ENCODE data around the gene HENMT1. TPM values are rescaled to one million over a fixed set of nuclear protein-coding genes. Genes with fewer than 3 reads are reported as not detected.

Gene HENMT1
- total and polyA plus RNA-seq, 12 donors = 0.36 to 3.0 (median 1.1) TPM

- Histone ChIP-seq H3K4me1 (peaks cover 0 to 4% (median 0%) of the 10 kb centered on the region in 9 donors), H3K27ac (no peak overlapping the region), H3K27me3 (no peaks in the 10 kb centered on the region), H3K4me3 (no peak overlapping the region), H3K36me3 (peaks cover 0 to 62% (median 0%) of the 10 kb centered on the region in 9 donors), H3K9me3 (no peaks in the 10 kb centered on the region)
- 75 to 77% methylated on average over 1 of the region's 1 CpG for WGBS, 2 donors
- DNase-seq (no peak), ATAC-seq (no peak)
- intact Hi-C loops (cut with DNase I) = loop anchor here in 1 of 10 donors (5.0 kb wide), 1 partner anchor 70 kb away; no protein-coding TSS in a partner anchor
- TF ChIP-seq CTCF (IDR thresholded peaks at IDR 0.05) = no peak
Measured at GRCh38 chr1:108627256-108627655, 33.6 kb downstream of the HENMT1 start.

- Histone ChIP-seq H3K4me1 (peaks cover 0 to 4% (median 0%) of the 10 kb centered on the region in 9 donors), H3K27me3 (no peaks in the 10 kb centered on the region), H3K36me3 (peaks cover 0 to 56% (median 0%) of the 10 kb centered on the region in 9 donors), H3K4me3 (no peak overlapping the region), H3K27ac (no peak overlapping the region), H3K9me3 (no peaks in the 10 kb centered on the region)
- WGBS, 2 donors = 54 to 67% methylated on average over 1 of the region's 1 CpG
- intact Hi-C loops (cut with DNase I) = no loop called here
- DNase-seq (no peak), ATAC-seq (peak in 5 of 8 donors; percentile 44 to 88 (median 65))
- no peak for TF ChIP-seq CTCF (IDR thresholded peaks at IDR 0.05)
Measured at GRCh38 chr1:108624069-108624468, 36.8 kb downstream of the HENMT1 start.

DNA sequence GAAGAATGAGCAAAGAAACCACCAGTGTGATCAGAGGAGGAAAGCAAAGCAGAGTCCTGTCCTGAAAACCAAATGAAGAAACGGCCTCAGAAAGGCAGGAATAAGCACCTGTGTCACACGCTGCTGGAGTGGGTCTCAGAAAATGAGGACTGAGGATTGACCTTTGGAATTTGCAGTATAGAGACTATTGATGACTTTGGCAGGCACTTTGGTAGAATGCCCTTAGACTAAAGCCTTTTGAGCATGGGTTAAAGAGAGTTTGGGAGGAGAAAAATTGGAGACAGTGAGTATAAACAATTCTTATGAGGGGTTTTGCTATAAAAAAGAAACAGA is 43.2 kb downstream of the HENMT1 start:
- no peak for TF ChIP-seq CTCF (IDR thresholded peaks at IDR 0.05)
- Histone ChIP-seq H3K4me3 (no peak overlapping the region), H3K9me3 (no peaks in the 10 kb centered on the region), H3K4me1 (no peaks in the 10 kb centered on the region), H3K27me3 (no peaks in the 10 kb centered on the region), H3K27ac (no peak overlapping the region), H3K36me3 (peaks cover 0 to 77% (median under 1%) of the 10 kb centered on the region in 9 donors)
- no peak for ATAC-seq
- WGBS, 2 donors = 97 to 98% methylated on average over 2 of the region's 2 CpGs
- intact Hi-C loops (cut with DNase I) = no loop called here
- no peak for DNase-seq

GRCh38 chr1:108617008-108617723 is 43.7 kb downstream of the HENMT1 start:
- intact Hi-C loops (cut with DNase I) = no loop called here

More at GRCh38 chr1:108617008-108617723, 43.7 kb downstream of the HENMT1 start:
- no peak for ATAC-seq
- no peak for TF ChIP-seq CTCF (IDR thresholded peaks at IDR 0.05)
- no peak for DNase-seq
- Histone ChIP-seq H3K27me3 (no peaks in the 10 kb centered on the region), H3K4me1 (peaks cover 0 to under 1% (median 0%) of the 10 kb centered on the region in 9 donors), H3K9me3 (no peaks in the 10 kb centered on the region), H3K27ac (no peak overlapping the region), H3K36me3 (peaks cover 0 to 79% (median 5%) of the 10 kb centered on the region in 9 donors), H3K4me3 (no peak overlapping the region)
- 80 to 87% methylated on average over 8 of the region's 8 CpGs for WGBS, 2 donors

Data from heart right ventricle (tissue), 16 donors.